Smooth muscle cell (in vitro differentiated cells): ENCODE measurements around the gene PPIH. TPM values are rescaled to one million over a fixed set of nuclear protein-coding genes. Genes with fewer than 3 reads are reported as not detected.
"Not testable (repeated sequence)": the region's sequence is repeated elsewhere in the genome, so short reads cannot be mapped to it uniquely, and the experiment has no call there.

Experiments
- DNase-seq: peaks from one replicate; lab custom pipeline; 2025; ENCODE audit not compliant: unreplicated experiment; lab: John Stamatoyannopoulos, UW
- H2AFZ ChIP-seq: fragments of 200-600 bp; sonication (generic); 2 replicates; pipeline ENCODE4 v1.6.0; 2016; ENCODE audit warnings: antibody characterized with exemption, low read depth, mild to moderate bottlenecking
- H3F3A ChIP-seq: fragments of 200-600 bp; sonication (generic); 2 replicates; pipeline ENCODE4 v1.6.0; 2017; ENCODE audit warnings: antibody characterized with exemption, low read depth
- H3K27ac ChIP-seq: fragments of 200-600 bp; sonication (generic); 2 replicates; pipeline ENCODE4 v1.5.1; 2016; ENCODE audit warnings: low read depth, mild to moderate bottlenecking
- H3K27me3 ChIP-seq: fragments of 200-600 bp; sonication (generic); 2 replicates; pipeline ENCODE4 v1.6.1; 2016; ENCODE audit warnings: low read depth, mild to moderate bottlenecking
- H3K36me3 ChIP-seq: fragments of 200-600 bp; sonication (generic); 2 replicates; pipeline ENCODE4 v1.5.1; 2016; ENCODE audit warnings: low read depth
- H3K4me1 ChIP-seq: fragments of 200-600 bp; sonication (generic); 2 replicates; pipeline ENCODE4 v1.5.1; 2016; ENCODE audit warnings: low read depth
- H3K4me2 ChIP-seq: fragments of 200-600 bp; sonication (generic); 2 replicates; pipeline ENCODE4 v1.6.0; 2016; ENCODE audit warnings: mild to moderate bottlenecking
- H3K4me3 ChIP-seq: fragments of 200-600 bp; sonication (generic); 2 replicates; pipeline ENCODE4 v1.5.1; 2016; ENCODE audit warnings: mild to moderate bottlenecking
- H3K79me2 ChIP-seq: fragments of 200-600 bp; sonication (generic); 2 replicates; pipeline ENCODE4 v1.6.0; 2016; ENCODE audit warnings: low read depth, mild to moderate bottlenecking
- H3K9ac ChIP-seq: fragments of 200-600 bp; sonication (generic); 2 replicates; pipeline ENCODE4 v1.6.0; 2016; ENCODE audit warnings: low read depth
- H3K9me3 ChIP-seq: fragments of 200-600 bp; sonication (generic); replicated peaks from 2 replicates; pipeline ENCODE4 v1.5.1; 2016; ENCODE audit warnings: low read depth
- H4K20me1 ChIP-seq: fragments of 200-600 bp; sonication (generic); 2 replicates; pipeline ENCODE4 v1.6.0; 2016; ENCODE audit warnings: low read depth
- WGBS: methylation state at CpG from one replicate; pipeline ENCODE4 v1.1.7; 2016; ENCODE audit warnings: low lambda C conversion rate; 5-methylcytosine and 5-hydroxymethylcytosine counted together
- polyA plus RNA-seq: library from polyadenylated mRNA; unstranded; fragments of >200 nt; fragmentation: Nextera tagmentation; extraction: Ambion mirVana; gene quantifications from 2 replicates; pipeline ENCODE4 v1.2.1, GENCODE V29; 2016
- total RNA-seq: library from RNA; depleted of rRNA; stranded (reverse); fragments of >200 nt; gene quantifications from 2 replicates; pipeline ENCODE4 v1.2.3, GENCODE V29; 2014
- TF ChIP-seq, protein P1 (sequence below): fragments of 200-600 bp; sonication (generic); IDR thresholded peaks from 2 replicates; pipeline ENCODE4 v1.5.1; 2017; ENCODE audit warnings: borderline replicate concordance, mild to moderate bottlenecking, antibody characterized with exemption; ENCODE audit not compliant: insufficient read depth, poor library complexity, severe bottlenecking

Gene PPIH
- total and polyA plus RNA-seq, 2 experiments from 2014 or later = 38.5 to 42.9 TPM

GRCh38 chr1:42680921-42681683, 22.9 kb downstream of the PPIH start:
- TF ChIP-seq, protein P1, sequence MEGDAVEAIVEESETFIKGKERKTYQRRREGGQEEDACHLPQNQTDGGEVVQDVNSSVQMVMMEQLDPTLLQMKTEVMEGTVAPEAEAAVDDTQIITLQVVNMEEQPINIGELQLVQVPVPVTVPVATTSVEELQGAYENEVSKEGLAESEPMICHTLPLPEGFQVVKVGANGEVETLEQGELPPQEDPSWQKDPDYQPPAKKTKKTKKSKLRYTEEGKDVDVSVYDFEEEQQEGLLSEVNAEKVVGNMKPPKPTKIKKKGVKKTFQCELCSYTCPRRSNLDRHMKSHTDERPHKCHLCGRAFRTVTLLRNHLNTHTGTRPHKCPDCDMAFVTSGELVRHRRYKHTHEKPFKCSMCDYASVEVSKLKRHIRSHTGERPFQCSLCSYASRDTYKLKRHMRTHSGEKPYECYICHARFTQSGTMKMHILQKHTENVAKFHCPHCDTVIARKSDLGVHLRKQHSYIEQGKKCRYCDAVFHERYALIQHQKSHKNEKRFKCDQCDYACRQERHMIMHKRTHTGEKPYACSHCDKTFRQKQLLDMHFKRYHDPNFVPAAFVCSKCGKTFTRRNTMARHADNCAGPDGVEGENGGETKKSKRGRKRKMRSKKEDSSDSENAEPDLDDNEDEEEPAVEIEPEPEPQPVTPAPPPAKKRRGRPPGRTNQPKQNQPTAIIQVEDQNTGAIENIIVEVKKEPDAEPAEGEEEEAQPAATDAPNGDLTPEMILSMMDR = no peak
- Histone ChIP-seq H3K79me2 (peaks cover 32% of the 10 kb centered on the region), H3K36me3 (no peaks in the 10 kb centered on the region), H3K4me1 (peaks cover 34% of the 10 kb centered on the region), H4K20me1 (peaks cover 32% of the 10 kb centered on the region), H3K27ac (peak overlapping the region; percentile 75), H3K9ac (peak overlapping the region; percentile 68), H3K27me3 (no peaks in the 10 kb centered on the region), H2AFZ (peak overlapping the region; percentile 90), H3K4me3 (peak overlapping the region; percentile 74), H3F3A (peaks cover 7% of the 10 kb centered on the region), H3K4me2 (peak overlapping the region; percentile 90), H3K9me3 (no peaks in the 10 kb centered on the region)
- 9% methylated on average over 18 of the region's 18 CpGs for WGBS
- no peak for DNase-seq

DNA sequence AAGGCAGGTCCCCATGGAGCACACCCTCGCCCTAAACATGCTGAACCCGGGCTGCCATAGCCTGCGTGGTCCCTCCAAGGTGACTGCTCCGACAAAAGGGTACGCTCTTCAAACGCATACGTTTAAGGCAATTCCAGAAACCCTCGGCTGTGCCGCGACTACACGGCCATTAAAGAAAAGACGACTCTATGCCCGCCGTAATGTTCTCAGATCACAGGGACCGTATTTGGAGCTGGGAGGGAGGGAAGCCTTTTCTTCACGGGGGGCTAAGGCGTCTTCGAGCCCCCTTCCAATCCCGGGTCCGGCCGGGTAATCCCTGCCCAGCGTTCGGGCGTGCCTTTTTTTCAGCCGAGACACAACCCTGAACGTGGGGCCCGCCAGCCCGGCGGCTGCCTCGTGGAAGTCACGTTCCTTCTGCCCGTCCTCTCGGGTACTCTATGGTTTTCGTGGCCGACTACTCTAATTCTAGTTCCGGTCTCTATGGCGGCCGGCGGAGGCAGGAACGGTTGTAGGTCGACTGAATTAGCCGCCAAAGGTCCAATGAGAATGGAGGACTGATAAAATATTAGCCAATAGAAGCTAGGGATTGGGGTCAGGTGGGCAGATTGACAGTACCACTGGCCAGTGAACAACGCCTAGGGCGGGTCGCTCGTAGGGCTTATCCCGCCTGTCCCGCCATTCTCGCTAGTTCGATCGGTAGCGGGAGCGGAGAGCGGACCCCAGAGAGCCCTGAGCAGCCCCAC, 23.7 kb downstream of the PPIH start, which contains the start of gene YBX1:
YBX1 (plus strand) TSS at position 678 of the 743 bp plus-strand sequence. CDS start 148 bp downstream, outside the sequence.
- TF ChIP-seq, protein P1 = no peak
- Histone ChIP-seq H2AFZ (peak within 1 kb of the TSS; percentile 90), H3K4me2 (peak within 1 kb of the TSS; percentile 93), H3F3A (peaks cover 7% of the 10 kb centered on the region), H3K27ac (peak within 1 kb of the TSS; percentile 75), H4K20me1 (peaks cover 40% of the 10 kb centered on the region), H3K9me3 (no peaks in the 10 kb centered on the region), H3K4me1 (peaks cover 40% of the 10 kb centered on the region), H3K4me3 (peak within 1 kb of the TSS; percentile 74), H3K79me2 (peaks cover 40% of the 10 kb centered on the region), H3K27me3 (no peaks in the 10 kb centered on the region), H3K36me3 (no peaks in the 10 kb centered on the region), H3K9ac (peak within 1 kb of the TSS; percentile 68)
- WGBS = under 1% methylated on average over 54 of the region's 54 CpGs
- peak; percentile 76 for DNase-seq

DNA sequence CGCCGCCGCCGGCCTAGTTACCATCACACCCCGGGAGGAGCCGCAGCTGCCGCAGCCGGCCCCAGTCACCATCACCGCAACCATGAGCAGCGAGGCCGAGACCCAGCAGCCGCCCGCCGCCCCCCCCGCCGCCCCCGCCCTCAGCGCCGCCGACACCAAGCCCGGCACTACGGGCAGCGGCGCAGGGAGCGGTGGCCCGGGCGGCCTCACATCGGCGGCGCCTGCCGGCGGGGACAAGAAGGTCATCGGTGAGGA, 24.2 kb downstream of the PPIH start:
- H2AFZ ChIP-seq = not testable (repeated sequence)

DNA sequence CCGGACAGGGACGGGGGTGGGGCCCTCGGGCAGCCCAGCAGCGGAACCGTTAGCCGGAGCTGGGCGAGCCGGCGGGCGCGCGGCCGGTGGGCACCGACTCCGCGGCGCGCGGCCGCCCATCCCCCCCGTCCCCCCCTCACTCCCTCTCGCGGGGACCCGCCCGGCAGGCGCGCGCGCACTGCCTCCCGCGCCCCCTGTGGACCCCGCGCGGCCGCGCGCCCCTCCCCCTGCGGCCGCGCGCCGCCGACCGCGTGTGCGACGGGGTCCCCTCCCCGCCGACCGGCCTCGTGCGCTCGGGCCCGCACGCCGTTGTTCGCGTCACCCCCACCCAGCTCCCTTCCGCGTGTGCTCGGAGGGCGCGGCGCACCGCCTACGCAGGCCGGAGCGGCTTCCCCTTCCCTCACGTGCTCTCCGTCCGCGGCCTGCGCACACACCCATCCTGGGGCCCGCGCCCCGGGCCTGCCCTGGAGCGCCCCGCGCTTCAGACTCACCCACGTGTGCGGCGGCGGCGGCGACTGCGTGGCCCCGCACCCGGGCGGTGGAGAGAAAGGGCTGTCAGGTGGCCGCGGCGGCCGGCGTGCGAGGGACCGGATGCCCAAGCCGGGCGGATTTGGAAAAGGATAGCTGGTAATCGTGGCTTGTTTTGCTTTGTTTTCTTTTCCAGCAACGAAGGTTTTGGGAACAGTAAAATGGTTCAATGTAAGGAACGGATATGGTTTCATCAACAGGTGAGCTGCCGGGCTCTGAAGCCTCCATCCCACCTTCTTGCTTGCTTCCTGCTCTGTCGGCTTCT, 24.7 kb downstream of the PPIH start:
- H3K27me3 ChIP-seq = no peaks in the 10 kb centered on the region
- DNase-seq = peak; percentile 28
- H3K79me2 ChIP-seq = peaks cover 51% of the 10 kb centered on the region
- peak overlapping the region; percentile 93 for H3K4me2 ChIP-seq
- TF ChIP-seq, protein P1 = no peak
- H2AFZ ChIP-seq = no peak overlapping the region
- under 1% methylated on average over 45 of the region's 103 CpGs for WGBS
- H3K4me3 ChIP-seq = peak overlapping the region; percentile 74
- peak overlapping the region; percentile 33 for H3K27ac ChIP-seq
- H3K9me3 ChIP-seq = no peaks in the 10 kb centered on the region
- H3K4me1 ChIP-seq = peaks cover 44% of the 10 kb centered on the region
- H4K20me1 ChIP-seq = peaks cover 51% of the 10 kb centered on the region
- peaks cover 7% of the 10 kb centered on the region for H3F3A ChIP-seq
- peak overlapping the region; percentile 53 for H3K9ac ChIP-seq
- H3K36me3 ChIP-seq = no peaks in the 10 kb centered on the region

More for the DNA sequence above, 24.2 kb downstream of the PPIH start:
- not testable (repeated sequence) for DNase-seq, H3K36me3 ChIP-seq, H3K9ac ChIP-seq, H3K27me3 ChIP-seq, H3F3A ChIP-seq, H3K27ac ChIP-seq, H3K9me3 ChIP-seq
- H3K4me1 ChIP-seq = peaks cover 40% of the 10 kb centered on the region
- H3K79me2 ChIP-seq = peaks cover 45% of the 10 kb centered on the region
- WGBS = 0% methylated on average over 4 of the region's 33 CpGs
- H3K4me3 ChIP-seq = peak overlapping the region; percentile 74
- H4K20me1 ChIP-seq = peaks cover 45% of the 10 kb centered on the region
- H3K4me2 ChIP-seq = peak overlapping the region; percentile 72
